SK-N-SH treated with all-trans-retinoic acid at 6 μM for 48 hours (cell line): ENCODE data around the gene CREBBP.

Source experiments
- PPARA ChIP-seq: fragments of 250-450 bp; sonication (Bioruptor Pico); IDR thresholded peaks from 2 replicates; pipeline ENCODE4 v1.5.0; 2020; ENCODE audit warnings: mild to moderate bottlenecking, borderline replicate concordance
- TOX ChIP-seq: fragments of 250-450 bp; sonication (Bioruptor Pico); IDR thresholded peaks from 2 replicates; pipeline ENCODE4 v1.8.0; 2021; ENCODE audit warnings: mild to moderate bottlenecking, moderate library complexity, borderline replicate concordance
- ZFP30 ChIP-seq: fragments of 450-650 bp; formaldehyde crosslinking; IDR thresholded peaks from 2 replicates; pipeline ENCODE4 v1.5.0; 2022; ENCODE audit warnings: mild to moderate bottlenecking, moderate library complexity
- TF ChIP-seq, protein P1 (sequence below): fragments of 250-450 bp; sonication (Bioruptor Pico); IDR thresholded peaks from 2 replicates; pipeline ENCODE4 v1.5.1; 2020; ENCODE audit warnings: low read depth, mild to moderate bottlenecking, moderate library complexity

DNA sequence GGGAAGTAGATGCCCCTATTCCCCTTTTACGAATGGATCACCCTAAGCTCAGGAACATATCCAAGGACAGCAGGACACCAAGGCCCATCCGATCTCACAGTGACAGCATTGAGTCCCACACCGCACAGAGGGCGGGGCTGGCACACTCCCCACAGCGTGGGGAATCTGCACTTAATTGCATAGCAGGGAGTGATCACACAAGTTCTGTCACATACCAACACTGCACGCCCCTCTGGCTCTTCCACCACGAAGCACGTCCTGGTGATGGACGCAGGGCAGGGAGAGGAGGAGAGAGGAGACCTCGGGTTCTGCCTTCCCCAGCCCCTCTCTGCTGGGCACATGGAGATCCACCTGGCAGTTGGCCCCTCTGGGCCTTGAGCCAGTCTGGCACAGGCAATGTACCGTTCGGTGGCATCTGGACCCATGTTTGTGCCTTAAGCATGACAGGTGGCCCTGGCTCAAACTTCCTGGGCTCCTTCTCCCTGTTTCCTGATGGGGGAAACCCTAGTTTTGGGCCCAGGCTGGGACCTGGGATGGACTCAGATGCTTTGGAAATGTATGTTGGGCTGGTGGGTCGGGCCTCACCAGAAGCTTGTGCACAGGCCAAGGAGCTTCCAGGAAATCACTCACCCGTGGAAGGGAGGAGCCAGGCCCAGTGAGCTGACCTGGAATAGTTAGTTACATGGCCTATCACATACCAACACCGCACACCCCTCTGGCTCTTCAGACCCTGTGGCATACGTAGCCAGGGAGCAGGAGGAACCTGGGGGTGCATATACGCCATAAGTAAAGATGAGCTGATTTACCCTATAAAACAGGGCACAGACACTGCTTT lies 35.1 kb upstream of the CREBBP start:
- TF ChIP-seq ZFP30 (CRISPR knock-in tag) (no peak), TOX (CRISPR knock-in tag) (no peak), PPARA (CRISPR knock-in tag) (no peak)
- TF ChIP-seq, protein P1, sequence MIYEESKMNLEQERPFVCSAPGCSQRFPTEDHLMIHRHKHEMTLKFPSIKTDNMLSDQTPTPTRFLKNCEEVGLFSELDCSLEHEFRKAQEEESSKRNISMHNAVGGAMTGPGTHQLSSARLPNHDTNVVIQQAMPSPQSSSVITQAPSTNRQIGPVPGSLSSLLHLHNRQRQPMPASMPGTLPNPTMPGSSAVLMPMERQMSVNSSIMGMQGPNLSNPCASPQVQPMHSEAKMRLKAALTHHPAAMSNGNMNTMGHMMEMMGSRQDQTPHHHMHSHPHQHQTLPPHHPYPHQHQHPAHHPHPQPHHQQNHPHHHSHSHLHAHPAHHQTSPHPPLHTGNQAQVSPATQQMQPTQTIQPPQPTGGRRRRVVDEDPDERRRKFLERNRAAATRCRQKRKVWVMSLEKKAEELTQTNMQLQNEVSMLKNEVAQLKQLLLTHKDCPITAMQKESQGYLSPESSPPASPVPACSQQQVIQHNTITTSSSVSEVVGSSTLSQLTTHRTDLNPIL (CRISPR knock-in tag), result no peak
